ENCODE measurements around the gene COL6A2.

COL6A2 gene

DNA sequence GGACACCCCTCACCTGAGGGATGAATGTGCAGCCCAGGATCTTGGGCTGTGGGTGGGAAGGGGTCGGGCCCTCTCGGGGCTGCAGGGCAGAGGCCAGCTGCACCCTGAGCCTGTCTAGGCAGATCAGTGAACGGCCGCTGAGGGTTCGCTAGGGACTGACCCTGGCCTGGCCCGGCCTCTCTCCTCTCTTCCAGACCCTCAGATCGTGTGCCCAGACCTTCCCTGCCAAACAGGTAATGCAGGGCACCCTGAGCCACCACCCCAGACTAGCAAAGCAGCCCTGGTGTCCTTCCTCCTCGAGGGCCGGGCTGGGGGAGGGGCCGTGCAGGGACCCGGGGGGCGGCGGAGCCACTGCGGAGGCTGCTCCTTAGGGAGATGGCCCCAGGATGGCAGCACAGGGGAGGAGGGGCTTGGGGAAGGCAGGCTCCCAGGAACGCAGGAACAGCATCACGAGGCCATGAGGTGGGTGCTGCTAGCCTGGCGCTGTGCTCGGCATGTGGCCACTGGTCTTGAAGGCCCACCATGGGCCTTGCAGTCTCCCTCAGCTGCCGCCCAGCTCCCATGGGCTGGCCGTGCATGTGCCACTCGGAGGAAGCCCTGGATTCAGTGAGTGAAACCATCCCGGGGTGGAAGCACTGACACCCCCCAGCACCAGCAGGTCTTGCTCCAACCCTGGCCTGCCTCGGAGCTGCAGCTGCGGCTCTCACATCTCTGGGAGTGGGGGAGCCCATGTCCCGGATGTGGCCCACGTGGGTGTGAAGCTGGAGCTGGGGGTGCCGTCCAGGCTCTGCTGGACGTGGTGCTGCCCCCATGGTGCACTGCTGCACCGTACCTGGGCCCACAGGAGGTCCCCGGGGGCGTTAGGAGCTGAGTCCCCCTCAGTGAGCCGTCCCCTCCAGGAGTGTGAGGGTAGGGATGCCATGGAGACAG lies 28.7 kb downstream of the COL6A2 start:
- no peaks in the 10 kb centered on the region for H3K9me3 Mint-ChIP-seq
- H3K27me3 Mint-ChIP-seq: no peaks in the 10 kb centered on the region
- no peaks in the 10 kb centered on the region for H3K36me3 Mint-ChIP-seq
- DNase-seq: peak; percentile 11
- H3K27ac Mint-ChIP-seq: no peak overlapping the region
- H3K4me1 Mint-ChIP-seq: no peaks in the 10 kb centered on the region
- CTCF ChIA-PET: interaction anchor here (1.1 kb wide), 1 partner anchor 17 kb away, joined by 3 read pairs; no protein-coding TSS in a partner anchor
- H3K4me3 Mint-ChIP-seq: no peak overlapping the region

DNA sequence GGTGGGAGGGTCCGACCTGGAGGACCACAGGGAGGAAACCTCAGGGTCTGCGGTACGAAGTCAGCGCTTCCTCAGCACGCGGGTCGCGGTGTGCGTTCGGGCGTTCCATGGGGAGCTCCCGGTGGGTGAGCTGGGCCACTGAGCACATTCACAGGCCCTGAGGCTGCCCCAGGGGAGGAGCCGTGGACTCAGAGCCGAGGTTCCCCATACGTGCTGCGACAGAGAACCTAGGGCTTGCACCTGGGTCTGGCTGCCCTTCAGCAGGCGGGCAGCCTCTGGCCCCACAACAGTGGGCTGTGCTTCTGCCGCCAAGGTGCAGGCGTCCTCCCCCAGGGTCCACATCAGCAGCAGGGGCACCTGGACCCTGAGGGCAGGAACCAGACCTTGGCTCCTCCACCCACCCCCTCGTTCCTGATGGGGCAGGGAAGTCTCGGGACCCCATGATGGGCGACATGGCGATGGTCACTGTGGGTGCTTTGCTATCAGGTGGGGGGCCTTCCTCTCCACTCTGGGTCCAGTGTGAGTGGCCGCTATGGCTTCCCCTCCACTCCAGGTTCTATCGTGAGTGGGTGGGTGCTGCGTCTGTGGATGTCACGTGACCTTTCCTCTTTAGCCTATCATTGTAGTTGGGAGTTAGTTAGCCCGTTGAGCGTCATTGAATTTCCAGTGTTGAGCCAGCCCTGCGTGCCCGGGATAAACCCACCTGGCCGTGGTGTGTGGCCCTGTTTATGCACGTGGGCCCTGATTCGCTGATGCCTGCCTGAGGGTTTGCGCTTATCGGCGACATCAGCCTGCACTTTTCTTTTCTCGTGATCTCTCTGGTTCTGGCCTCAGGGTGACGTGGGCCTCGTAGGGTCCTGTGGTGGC lies 29.6 kb downstream of the COL6A2 start:
- Mint-ChIP-seq H3K36me3 (no peaks in the 10 kb centered on the region), H3K27ac (no peak overlapping the region), H3K9me3 (no peaks in the 10 kb centered on the region), H3K27me3 (no peaks in the 10 kb centered on the region), H3K4me3 (no peak overlapping the region), H3K4me1 (no peaks in the 10 kb centered on the region)
- CTCF ChIA-PET: interaction anchor here (1.1 kb wide), 1 partner anchor 16 kb away, joined by 3 read pairs; no protein-coding TSS in a partner anchor
- no peak for DNase-seq

DNA sequence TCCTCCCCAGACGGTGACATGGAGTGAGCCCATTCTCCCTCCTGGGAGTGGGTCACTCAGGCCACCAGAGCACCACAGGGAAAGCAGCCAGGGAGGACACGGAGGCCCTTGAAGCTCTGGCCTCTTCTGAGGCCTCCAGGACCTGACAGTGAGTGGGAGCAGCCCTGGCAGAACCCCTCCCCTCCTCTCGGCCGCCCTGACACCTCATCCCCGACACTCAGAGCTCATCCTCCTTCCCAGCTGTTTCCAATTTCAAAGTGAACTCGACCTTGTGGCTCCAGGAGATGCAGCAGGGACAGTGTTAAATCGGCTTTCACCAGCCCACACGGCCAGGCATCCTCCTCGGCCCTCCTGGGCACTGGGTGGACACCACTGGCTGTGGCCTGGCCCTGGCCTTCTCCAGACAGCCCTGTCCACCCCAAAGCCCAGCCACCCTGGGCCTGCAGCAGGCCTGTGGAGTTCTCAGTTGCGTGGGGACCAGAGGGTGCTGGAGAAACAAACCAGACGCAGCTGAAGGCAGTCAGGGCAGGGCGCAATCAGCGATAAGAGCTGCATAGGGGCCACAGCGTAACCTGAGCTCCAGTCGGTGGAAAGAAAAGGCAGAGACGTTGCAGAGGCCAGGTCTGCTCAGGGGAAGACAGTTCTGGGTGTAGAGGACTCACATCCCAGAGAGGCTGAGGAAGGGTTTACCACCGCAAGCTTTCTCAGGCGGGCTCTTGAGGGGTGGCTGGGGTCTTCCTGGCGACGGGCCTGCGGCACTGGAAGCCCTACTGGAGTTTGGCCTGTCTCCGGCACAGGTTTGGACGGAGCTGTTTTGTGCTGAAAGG lies 30.4 kb downstream of the COL6A2 start:
- CTCF ChIA-PET: no interaction called here
- Mint-ChIP-seq H3K27ac (peak overlapping the region; percentile 55), H3K4me3 (no peak overlapping the region), H3K27me3 (no peaks in the 10 kb centered on the region), H3K4me1 (no peaks in the 10 kb centered on the region), H3K36me3 (no peaks in the 10 kb centered on the region), H3K9me3 (no peaks in the 10 kb centered on the region)
- DNase-seq: no peak

DNA sequence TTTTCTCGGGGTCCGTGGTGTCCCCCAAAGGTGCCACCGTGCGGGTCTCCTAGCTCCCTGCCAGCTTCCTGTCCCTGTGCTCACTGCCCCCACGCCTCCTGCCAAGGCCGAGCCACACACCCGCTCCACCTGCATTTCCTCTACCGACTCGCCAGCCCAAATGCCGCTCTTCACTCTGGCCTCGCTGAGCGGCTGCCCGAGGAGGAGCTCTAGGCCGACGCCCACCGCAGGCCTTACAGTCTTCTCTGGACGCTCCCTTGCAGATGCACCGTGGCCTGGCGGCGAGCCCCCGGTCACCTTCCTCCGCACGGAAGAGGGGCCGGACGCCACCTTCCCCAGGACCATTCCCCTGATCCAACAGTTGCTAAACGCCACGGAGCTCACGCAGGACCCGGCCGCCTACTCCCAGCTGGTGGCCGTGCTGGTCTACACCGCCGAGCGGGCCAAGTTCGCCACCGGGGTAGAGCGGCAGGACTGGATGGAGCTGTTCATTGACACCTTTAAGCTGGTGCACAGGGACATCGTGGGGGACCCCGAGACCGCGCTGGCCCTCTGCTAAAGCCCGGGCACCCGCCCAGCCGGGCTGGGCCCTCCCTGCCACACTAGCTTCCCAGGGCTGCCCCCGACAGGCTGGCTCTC lies 31.1 kb downstream of the COL6A2 start:
- Mint-ChIP-seq H3K27ac (no peak overlapping the region), H3K4me1 (no peaks in the 10 kb centered on the region), H3K9me3 (no peaks in the 10 kb centered on the region), H3K4me3 (no peak overlapping the region), H3K36me3 (no peaks in the 10 kb centered on the region), H3K27me3 (no peaks in the 10 kb centered on the region)
- CTCF ChIA-PET: no interaction called here
- no peak for DNase-seq

DNA sequence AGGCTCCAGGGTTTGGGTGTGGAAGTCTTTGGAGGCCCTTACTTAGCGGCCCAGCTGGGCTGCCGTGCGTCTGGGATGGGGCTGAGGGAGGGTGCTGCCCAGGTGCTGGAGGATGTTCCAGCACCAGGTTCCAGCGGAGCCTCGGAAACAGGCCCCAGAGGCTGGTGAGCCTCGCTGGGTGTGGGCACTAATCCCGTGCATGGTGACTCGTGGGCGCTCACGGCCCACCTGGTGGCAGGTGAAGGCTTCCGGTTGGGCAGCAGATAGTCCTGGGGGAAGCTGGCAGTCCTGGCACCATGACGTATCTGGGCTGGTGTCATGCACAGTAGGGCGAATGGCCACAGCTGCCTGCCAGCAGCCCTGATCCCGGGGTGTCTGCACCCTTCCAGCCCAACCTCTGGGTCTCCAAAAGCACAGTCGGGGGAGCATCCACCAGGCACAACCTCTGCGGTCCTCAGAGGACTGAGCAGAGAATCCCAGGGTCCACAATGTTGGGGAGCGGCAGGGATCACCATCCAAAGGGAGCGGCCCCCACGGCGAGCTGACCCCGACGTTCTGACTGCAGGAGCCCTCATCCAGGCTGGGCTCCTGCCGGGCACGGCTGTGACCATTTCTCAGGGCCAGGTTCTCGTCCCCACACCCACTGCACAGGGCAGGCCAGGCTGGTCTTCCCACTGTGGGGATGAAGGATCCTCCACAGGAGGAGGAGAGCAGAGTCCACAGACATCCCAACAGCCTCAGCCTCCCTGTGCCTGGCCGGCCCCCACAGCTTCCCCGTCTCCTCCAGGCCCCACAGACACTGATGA lies 32.1 kb downstream of the COL6A2 start:
- no peak overlapping the region for H3K4me3 Mint-ChIP-seq
- H3K4me1 Mint-ChIP-seq: no peaks in the 10 kb centered on the region
- no peak for DNase-seq
- H3K27ac Mint-ChIP-seq: no peak overlapping the region
- CTCF ChIA-PET: interaction anchor here (0.7 to 1.2 kb wide), 2 partner anchors 13 to 14 kb away, joined by 3 read pairs; no protein-coding TSS in a partner anchor
- H3K9me3 Mint-ChIP-seq: no peaks in the 10 kb centered on the region
- H3K36me3 Mint-ChIP-seq: no peaks in the 10 kb centered on the region
- no peaks in the 10 kb centered on the region for H3K27me3 Mint-ChIP-seq

DNA sequence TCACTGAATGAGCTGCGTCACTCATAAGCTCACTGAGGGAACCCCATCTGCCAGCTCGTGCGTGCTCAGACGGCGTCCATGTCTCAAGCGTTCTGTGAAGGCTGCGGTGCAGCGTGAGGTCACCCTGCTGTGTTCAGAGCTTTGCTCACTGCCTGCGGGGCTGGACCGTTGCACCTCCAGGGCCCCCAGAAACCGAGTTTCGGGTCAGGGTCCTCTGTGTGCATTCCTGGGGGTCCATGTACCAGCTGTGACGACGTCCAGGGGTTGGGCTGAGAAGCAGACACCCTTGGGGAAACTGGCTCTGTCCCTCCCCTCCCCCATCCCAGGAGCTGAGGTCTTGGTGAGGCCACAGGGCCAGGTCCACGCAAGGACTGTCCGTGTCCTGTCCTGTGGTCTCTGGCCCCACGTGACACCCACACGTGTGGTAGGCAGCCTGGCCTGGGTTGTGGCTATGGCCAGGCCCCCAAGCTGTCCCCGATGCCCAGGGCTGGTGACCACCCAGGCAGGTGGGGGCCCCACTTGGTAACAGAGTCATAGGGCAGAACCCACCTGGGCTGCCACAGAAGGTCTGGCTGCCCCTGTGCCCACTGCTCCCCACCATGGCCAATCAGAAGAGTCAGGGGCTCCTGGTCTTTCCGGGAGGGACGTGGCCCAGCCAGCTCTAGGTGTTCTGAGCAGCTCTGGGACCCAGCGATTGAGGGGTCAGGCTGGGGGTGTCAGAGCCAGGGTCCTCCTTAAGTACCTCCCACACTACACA lies 33.1 kb downstream of the COL6A2 start:
- Mint-ChIP-seq H3K4me1 (no peaks in the 10 kb centered on the region), H3K36me3 (no peaks in the 10 kb centered on the region), H3K27me3 (no peaks in the 10 kb centered on the region), H3K4me3 (no peak overlapping the region), H3K9me3 (no peaks in the 10 kb centered on the region), H3K27ac (no peak overlapping the region)
- CTCF ChIA-PET: interaction anchor here (0.7 to 1.2 kb wide), 2 partner anchors 12 to 13 kb away, joined by 3 read pairs; no protein-coding TSS in a partner anchor
- DNase-seq: no peak

DNA sequence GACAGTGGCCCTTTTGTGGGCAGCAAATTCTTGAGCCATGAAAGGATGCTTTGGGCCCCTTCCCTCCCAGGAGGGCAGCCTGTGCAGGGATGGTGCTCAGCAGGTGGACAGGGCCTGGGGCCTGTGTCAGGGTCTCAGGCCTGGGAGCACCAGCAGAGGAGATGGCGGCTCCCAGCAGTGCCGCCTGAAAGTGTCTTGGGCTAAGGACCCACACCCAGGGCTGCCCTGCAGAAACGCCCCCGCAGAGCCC lies 33.6 kb downstream of the COL6A2 start:
- no peak overlapping the region for H3K27ac Mint-ChIP-seq
- CTCF ChIA-PET: no interaction called here
- no peaks in the 10 kb centered on the region for H3K4me1 Mint-ChIP-seq
- no peaks in the 10 kb centered on the region for H3K9me3 Mint-ChIP-seq
- no peaks in the 10 kb centered on the region for H3K27me3 Mint-ChIP-seq
- no peak for DNase-seq
- H3K36me3 Mint-ChIP-seq: no peaks in the 10 kb centered on the region
- H3K4me3 Mint-ChIP-seq: no peak overlapping the region

DNA sequence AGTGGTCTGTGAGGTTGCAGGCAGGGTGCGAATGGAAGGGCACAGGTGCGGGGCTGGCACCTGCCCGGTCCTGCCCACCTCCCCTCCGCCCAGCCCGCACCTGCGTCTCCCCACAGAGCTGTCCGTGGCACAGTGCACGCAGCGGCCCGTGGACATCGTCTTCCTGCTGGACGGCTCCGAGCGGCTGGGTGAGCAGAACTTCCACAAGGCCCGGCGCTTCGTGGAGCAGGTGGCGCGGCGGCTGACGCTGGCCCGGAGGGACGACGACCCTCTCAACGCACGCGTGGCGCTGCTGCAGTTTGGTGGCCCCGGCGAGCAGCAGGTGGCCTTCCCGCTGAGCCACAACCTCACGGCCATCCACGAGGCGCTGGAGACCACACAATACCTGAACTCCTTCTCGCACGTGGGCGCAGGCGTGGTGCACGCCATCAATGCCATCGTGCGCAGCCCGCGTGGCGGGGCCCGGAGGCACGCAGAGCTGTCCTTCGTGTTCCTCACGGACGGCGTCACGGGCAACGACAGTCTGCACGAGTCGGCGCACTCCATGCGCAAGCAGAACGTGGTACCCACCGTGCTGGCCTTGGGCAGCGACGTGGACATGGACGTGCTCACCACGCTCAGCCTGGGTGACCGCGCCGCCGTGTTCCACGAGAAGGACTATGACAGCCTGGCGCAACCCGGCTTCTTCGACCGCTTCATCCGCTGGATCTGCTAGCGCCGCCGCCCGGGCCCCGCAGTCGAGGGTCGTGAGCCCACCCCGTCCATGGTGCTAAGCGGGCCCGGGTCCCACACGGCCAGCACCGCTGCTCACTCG lies 34.1 kb downstream of the COL6A2 start:
- H3K27me3 Mint-ChIP-seq: no peaks in the 10 kb centered on the region
- no peak overlapping the region for H3K27ac Mint-ChIP-seq
- no peaks in the 10 kb centered on the region for H3K9me3 Mint-ChIP-seq
- no peak for DNase-seq
- no peaks in the 10 kb centered on the region for H3K36me3 Mint-ChIP-seq
- CTCF ChIA-PET: no interaction called here
- no peak overlapping the region for H3K4me3 Mint-ChIP-seq
- no peaks in the 10 kb centered on the region for H3K4me1 Mint-ChIP-seq

DNA sequence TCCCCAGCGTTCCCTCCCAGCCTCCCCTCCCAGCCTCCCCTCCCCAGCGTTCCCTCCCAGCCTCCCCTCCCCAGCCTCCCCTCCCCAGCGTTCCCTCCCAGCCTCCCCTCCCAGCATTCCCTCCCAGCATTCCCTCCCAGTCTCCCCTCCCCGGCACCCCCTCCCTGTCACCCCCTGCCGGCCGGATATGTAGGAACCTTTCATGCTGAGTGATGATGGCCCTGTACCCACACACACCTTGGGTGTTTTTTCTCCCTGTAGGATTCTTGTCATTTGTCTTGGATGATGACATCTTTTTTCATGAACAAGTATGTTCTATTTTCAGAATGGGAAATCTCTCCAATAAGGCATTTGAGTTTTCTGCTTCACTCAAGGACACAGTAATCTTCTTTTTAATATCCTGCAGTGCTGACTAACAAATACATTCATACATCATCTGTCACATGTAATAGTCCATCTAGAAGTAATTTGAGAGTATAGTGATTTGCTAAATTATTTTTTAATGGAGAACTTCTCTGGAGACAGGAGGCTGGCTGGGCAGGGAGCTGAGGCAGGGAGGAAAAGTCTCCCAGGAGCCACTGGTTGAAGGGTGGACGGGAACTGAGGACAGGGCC lies 38.0 kb downstream of the COL6A2 start:
- CTCF ChIA-PET: no interaction called here
- no peak for DNase-seq
- no peaks in the 10 kb centered on the region for H3K36me3 Mint-ChIP-seq
- no peak overlapping the region for H3K27ac Mint-ChIP-seq
- H3K9me3 Mint-ChIP-seq: no peaks in the 10 kb centered on the region
- peaks cover 13% of the 10 kb centered on the region for H3K27me3 Mint-ChIP-seq
- H3K4me1 Mint-ChIP-seq: no peaks in the 10 kb centered on the region
- no peak overlapping the region for H3K4me3 Mint-ChIP-seq

DNA sequence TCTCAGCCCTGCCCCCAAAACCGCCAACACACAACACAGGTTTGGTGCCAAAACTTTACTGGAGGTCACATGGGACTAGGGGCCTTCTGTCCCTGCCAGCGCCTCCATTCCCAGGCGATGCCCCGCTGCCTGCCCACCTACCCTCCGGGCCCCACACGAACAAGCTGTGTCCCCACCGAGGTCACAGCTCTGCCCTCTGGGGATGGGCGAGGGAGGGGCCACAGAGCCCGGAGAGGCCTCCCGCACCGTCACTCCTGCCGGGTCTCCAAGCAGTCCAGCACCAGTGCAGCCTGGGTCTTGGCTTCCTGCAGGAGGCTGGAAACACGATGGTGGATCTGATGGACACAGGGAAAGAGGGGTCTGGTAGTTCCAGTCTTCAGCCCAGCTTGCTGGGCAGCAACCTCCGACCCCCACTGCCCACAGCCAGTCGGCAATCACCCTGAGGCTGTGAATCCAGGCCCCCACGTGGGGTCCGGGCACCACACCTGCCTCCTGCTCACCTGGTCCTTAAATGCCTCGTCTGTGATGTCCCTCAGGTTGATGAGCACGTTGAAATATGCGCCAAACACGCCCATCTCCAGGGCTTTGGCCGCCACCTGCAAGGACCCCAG lies 38.9 kb downstream of the COL6A2 start:
- no peaks in the 10 kb centered on the region for H3K4me1 Mint-ChIP-seq
- no peaks in the 10 kb centered on the region for H3K36me3 Mint-ChIP-seq
- no peak for DNase-seq
- CTCF ChIA-PET: no interaction called here
- H3K9me3 Mint-ChIP-seq: no peaks in the 10 kb centered on the region
- peaks cover 13% of the 10 kb centered on the region for H3K27me3 Mint-ChIP-seq
- no peak overlapping the region for H3K27ac Mint-ChIP-seq
- no peak overlapping the region for H3K4me3 Mint-ChIP-seq

DNA sequence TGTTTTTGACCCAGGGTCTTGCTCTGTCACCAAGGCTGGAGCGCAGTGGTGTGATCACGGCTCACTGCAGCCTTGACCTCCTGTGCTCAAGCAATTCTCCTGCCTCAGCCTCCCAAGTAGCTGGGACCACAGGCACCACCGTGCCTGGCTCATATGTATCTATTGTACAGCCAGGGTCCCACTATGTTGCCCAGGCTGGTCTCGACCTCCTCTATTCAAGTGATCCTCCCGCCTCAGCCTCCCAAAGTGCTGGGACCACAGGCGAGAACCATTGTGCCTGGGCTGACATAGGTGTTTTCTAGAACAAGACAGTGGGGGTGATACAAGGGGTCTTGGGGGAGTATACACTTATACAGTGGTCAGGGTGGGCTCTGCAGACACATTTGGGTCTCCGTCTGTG lies 40.0 kb downstream of the COL6A2 start:
- no peak overlapping the region for H3K27ac Mint-ChIP-seq
- CTCF ChIA-PET: interaction anchor here (0.7 kb wide), 1 partner anchor 9 kb away, joined by 3 read pairs; no protein-coding TSS in a partner anchor
- no peaks in the 10 kb centered on the region for H3K36me3 Mint-ChIP-seq
- no peaks in the 10 kb centered on the region for H3K9me3 Mint-ChIP-seq
- H3K4me1 Mint-ChIP-seq: no peaks in the 10 kb centered on the region
- DNase-seq: no peak
- H3K27me3 Mint-ChIP-seq: peaks cover 13% of the 10 kb centered on the region
- no peak overlapping the region for H3K4me3 Mint-ChIP-seq
